OCI-LY7 (cell line): Measurements from ENCODE around the gene MPRIP.

Experiments
- CTCF ChIP-seq: fragments of 200-600 bp; sonication (generic); conservative IDR thresholded peaks from 2 replicates; pipeline ENCODE4 v1.5.1; 2014; ENCODE audit warnings: mild to moderate bottlenecking, antibody characterized with exemption, low read length, moderate library complexity, mixed read lengths
- EZH2phosphoT487 ChIP-seq: fragments of 200-600 bp; sonication (generic); IDR thresholded peaks from 2 replicates; pipeline ENCODE4 v1.6.1; 2018; ENCODE audit warnings: low read depth, borderline replicate concordance, mild to moderate bottlenecking, mixed run types, antibody characterized with exemption, low read length, moderate library complexity, mixed read lengths

- no peak for TF ChIP-seq CTCF
- TF ChIP-seq EZH2phosphoT487, result no peak
Measured at GRCh38 chr17:17151055-17151454, 108.8 kb downstream of the MPRIP start.
